Astrocyte of the hippocampus (primary cell): ENCODE results near the gene SORBS1.

Source experiments
- DNase-seq: peaks from one replicate; pipeline ENCODE4 v3.0.0; 2011; ENCODE audit warnings: low read depth, low spot score

The SORBS1 gene

GRCh38 chr10:95293631-95294030 lies 267.5 kb downstream of the SORBS1 start:
- no peak for DNase-seq

GRCh38 chr10:95291365-95292039 lies 269.7 kb downstream of the SORBS1 start:
- DNase-seq, result no peak

- peak; percentile 86 for DNase-seq
These were observed 270.5 kb downstream of the SORBS1 start, which contains the start of gene PDLIM1 for GRCh38 chr10:95290461-95291364. TSS of gene PDLIM1 (minus strand) at chr10:95291003. CDS start at chr10:95290915, 88 bp downstream.

DNA sequence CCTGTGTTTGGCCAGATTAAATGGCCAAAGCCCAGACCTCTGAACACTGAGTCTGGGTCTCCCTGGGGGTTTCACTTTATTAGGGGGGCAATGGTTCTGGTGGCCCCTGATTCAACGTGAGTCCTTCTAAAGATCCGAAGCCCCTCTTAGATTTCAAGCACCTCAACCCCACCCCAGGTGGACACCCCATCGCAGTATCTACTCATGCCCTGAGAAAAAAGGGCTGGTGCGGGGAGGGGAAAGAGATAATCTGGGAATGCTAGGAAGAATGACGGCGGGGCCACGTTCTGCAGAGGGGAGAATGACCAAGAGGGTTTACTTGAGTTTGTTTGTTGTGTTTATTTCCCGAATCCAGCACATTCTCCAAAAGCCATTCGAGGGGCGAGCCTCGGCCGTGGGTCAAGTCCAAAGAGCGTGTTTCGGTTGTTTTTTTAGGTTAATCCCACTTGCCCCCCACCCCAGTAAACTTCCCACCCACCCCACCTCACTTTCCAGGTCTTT lies 271.2 kb downstream of the SORBS1 start:
- no peak for DNase-seq

DNA sequence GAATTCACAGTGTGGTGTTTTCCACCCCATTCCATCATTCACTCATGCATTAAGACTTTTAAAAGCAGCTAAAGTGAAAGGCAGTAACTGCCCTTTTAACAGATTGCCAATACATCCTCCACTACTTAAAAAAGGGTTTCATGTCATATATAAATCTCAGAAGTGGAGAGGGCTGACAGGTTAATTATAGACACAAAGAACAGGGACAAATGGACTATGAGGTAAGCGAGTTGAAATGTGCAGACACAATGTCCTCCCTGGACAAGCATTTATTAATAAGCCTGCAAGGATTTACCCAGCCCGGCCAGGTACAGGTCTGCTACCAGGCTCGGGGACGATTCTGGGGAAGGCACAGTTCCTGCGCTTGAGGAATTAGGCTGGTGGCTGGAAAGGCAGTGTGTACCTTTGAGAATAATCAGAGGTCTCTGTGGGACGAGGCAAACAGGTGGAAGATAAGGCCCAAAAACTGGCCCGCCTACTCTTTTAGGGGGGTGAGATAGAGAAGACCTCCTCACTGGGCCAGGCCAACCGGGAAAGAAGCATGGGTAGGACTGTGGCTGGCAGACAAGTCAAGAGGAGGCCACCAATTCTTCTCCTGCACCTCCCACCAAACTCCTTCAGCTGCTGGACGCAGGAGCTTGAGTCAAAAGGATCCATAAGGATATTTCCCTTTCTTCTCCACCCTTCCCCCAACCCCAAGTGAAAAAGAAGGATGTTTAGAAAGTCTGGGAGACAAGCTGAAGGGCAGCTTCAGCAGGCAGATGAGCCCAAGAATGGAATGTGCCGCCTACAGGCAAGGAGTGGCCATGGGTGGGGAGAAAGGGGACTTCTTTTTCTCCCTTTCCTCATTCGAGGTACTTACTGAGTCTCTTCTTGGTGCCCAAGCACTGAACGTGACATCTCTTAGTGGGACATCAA lies 271.9 kb downstream of the SORBS1 start:
- DNase-seq, result no peak

GRCh38 chr10:95288303-95288702 lies 272.9 kb downstream of the SORBS1 start:
- DNase-seq, result no peak

GRCh38 chr10:95287281-95287680 lies 273.9 kb downstream of the SORBS1 start:
- no peak for DNase-seq

DNA sequence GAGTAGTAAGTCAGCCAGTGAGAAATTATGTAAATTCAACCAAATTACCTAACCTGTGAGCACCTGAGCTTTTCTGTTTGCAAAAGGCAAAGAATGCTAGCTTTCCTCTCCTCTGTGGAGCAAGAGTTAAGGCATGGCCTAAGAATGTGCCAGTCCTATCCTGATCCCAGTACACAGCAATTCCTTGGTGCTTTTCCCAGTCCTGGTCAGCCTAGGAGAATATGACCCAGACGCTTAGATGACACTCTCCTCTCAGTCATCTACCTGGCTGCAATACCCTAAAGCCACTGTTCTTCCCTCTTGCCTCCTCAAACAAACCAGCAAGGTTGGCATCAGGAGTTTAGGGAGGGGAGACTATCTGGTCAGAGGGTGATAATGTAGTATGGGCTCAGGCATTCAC lies 274.5 kb downstream of the SORBS1 start:
- DNase-seq, result no peak

GRCh38 chr10:95285556-95285955 lies 275.6 kb downstream of the SORBS1 start:
- no peak for DNase-seq

DNA sequence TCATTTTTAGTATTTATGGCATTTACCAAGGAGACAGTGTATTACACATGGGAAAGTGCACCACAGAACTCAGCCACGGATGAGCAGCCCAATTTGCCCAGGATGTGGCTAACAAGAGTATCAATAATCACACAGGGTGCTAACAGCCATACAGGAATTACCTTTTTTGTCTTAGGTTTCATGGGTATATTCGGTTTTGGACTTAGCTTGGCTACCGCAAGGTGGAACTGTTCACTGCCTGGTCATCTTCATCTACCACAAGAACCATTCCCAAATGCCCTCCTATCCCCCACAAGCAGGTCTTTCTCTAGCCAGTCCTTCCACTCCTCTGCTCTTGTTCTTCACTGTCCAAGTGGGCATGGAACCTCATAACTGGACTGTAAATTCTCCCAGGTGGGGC lies 276.4 kb downstream of the SORBS1 start:
- DNase-seq, result no peak

DNA sequence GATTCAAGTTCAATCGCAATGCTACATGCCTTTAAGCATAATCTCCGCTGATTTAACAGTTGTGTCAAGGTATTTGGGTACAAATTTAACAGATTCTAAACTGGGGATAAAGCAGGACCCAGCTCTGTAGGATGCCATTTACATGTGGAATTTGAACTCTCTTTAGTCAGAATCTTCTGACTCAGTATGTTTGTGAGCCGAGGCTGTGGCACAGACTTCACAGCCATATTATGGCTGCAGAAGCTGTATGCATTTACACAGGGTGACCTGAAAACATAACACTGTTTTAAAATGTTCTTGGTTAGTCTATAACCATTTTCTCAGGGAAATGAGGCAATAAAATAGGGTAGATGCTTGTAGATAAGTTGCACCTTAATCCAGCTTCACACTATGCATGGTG lies 279.1 kb downstream of the SORBS1 start:
- DNase-seq, result no peak

DNA sequence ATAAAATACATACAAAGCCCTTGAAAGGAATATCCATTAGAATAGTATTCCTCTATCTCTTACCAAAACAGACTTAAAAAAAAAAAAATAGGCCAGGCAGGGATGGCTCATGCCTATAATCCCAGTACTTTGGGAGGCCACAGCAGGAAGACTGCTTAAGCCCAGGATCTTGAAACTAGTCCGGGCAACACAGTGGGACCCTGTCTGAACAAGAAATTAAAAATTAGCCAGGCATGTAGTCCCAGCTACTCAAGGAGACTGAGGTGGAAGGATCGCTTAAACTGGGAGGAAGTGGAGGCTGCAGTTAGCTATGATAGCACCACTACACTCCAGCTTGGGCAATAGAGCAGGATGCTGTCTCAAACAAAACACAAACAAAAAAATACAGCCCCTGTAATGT lies 280.0 kb downstream of the SORBS1 start:
- DNase-seq, result no peak

- no peak for DNase-seq
These were observed 280.5 kb downstream of the SORBS1 start for GRCh38 chr10:95280637-95281036.

DNA sequence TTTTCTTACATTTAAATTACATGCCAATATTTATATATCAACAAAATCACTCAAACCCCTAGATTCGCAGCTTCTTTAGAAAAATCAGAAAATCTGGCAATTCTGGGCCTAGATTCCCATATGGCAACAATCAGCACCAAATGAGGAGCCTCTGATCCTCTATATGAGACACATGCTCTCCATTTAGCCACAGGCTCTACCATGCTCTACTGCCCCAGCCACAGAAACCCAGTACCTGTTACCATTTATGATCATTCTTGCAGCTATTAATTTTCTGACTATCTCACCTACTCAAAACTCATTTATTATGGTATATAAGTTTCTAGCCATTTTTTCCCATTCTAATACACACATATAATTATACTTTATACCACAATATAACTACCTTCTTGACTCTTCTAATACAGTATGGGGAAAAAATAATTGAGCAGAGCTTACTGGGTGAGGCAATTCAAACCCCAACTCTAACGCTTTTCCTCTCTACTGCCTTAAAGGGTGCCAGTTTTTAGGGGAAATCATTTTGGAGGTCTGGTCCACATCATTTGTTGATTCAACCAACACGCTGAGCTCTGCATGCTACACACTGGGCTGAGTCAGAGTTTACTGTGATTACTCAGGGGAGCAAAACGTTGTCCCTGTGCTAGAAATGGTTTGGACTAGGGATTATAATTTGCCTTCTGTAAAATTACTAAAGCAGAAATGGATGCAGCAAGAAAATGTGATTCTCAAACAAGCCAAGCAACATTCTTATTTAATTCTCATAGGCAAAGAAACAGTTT lies 281.9 kb downstream of the SORBS1 start:
- DNase-seq, result peak; percentile 59

GRCh38 chr10:95278061-95278988 lies 282.8 kb downstream of the SORBS1 start:
- peak; percentile 32 for DNase-seq

DNA sequence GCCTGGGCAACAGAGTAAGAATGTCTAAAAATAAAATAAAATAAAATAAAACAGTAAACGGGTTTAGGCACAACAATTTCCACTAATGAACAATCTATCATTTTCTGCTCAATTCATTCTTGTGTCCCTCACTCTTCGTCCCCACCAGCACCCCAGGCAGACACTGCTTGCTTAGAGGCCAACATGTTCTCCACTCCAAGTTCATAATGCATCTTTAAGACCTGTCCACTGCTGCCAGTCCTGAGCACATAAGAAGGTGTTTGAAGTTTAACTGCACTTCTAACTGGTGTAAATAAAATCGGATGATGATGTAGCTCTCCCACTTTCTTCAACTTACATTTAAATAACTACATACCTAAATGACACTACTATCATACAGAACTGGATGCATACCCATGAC lies 283.6 kb downstream of the SORBS1 start:
- no peak for DNase-seq

- no peak for DNase-seq
These were observed 284.0 kb downstream of the SORBS1 start for GRCh38 chr10:95277201-95277570.

- DNase-seq, result no peak
These were observed 284.6 kb downstream of the SORBS1 start for GRCh38 chr10:95276367-95277200.
